Stimulated activated naive B cell treated with anti-CD40 and anti-IgM and Interleukin-4, amounts not matched to agents 10 μg/mL and 1 μg/mL and 100 μg/mL, for 72 hours (primary cell): ENCODE results near the gene SAFB.

Source experiments
- ATAC-seq, 2 donors: fragments of 150-1000 bp; cut with Tn5 transposase; replicated peaks; 2 replicates each; pipeline ENCODE4 v1.10.0; 2021; ENCODE audit warnings: moderate library complexity in 1 of 2
- DNase-seq: peaks from one replicate; pipeline ENCODE4 v3.0.0; 2021
- H3K27ac Mint-ChIP-seq: one replicate; pipeline ENCODE4 v1.8.0; 2022; ENCODE audit warnings: mild to moderate bottlenecking, mixed read lengths
- H3K27me3 Mint-ChIP-seq, 2 donors: one replicate each; pipeline ENCODE4 v1.8.0; 2022; ENCODE audit warnings: mixed read lengths in 2 of 2
- H3K36me3 Mint-ChIP-seq, 2 donors: one replicate each; pipeline ENCODE4 v1.8.0; 2022; ENCODE audit warnings: mixed read lengths in 2 of 2, mild to moderate bottlenecking in 1 of 2
- H3K4me1 Mint-ChIP-seq, 2 donors: one replicate each; pipeline ENCODE4 v1.8.0; 2022; ENCODE audit warnings: mixed read lengths in 2 of 2, mild to moderate bottlenecking in 1 of 2
- H3K4me3 Mint-ChIP-seq, 2 donors: one replicate each; pipeline ENCODE4 v1.8.0; 2022; ENCODE audit warnings: mild to moderate bottlenecking in 2 of 2, mixed read lengths in 2 of 2, moderate library complexity in 1 of 2
- H3K9me3 Mint-ChIP-seq, 2 donors: one replicate each; pipeline ENCODE4 v1.8.0; 2022; ENCODE audit warnings: mixed read lengths in 2 of 2, mild to moderate bottlenecking in 1 of 2

SAFB gene

DNA sequence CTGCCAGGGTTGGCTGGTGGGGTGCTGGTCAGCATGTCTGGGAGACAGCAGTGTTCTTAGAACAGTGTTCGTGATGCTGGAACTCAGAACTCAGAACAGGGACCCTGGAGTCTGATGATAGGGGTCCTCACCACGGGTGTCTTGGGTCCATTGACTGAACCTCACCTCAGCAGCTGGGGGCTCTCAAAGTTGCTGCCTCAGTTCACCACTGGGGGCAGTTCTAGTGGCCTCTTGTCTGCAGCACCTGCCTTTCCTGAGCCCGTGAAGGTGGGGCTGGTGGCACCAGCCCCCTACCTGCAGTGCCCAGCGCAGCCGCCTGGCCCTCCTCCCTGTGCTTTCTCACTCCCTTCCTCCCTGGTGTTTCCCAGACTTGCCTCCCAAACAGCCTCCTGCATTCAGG, 28.5 kb downstream of the SAFB start:
- no peaks in the 10 kb centered on the region for H3K27me3 Mint-ChIP-seq
- H3K9me3 Mint-ChIP-seq = no peaks in the 10 kb centered on the region
- no peak overlapping the region for H3K4me3 Mint-ChIP-seq
- DNase-seq = no peak
- no peak for ATAC-seq
- peaks cover 63 to 66% of the 10 kb centered on the region in 2 donors for H3K36me3 Mint-ChIP-seq
- peak overlapping the region; percentile 42 for H3K27ac Mint-ChIP-seq
- peaks cover 8 to 10% of the 10 kb centered on the region in 2 donors for H3K4me1 Mint-ChIP-seq

DNA sequence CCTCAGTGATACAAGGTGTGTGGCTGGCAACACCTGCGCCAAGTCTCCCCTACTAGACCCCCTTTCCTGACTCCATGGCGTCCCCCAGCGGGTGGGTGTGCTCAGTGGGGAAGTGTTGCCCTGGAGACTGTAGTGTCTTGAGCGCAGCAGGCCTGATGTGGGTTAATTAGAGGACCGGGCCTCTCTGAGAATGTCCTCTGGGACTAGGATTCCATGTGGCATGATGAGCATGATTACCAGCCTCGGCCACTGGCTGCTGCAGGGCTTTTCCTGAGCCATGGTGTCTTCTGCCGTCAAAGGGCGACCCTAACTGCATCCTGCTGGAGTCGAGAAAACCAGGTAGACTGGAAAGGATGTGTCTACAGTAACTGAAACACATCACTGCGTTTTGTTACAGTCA, 29.4 kb downstream of the SAFB start:
- no peaks in the 10 kb centered on the region for H3K9me3 Mint-ChIP-seq
- H3K36me3 Mint-ChIP-seq = peaks cover 58 to 61% of the 10 kb centered on the region in 2 donors
- ATAC-seq (no peak), DNase-seq (no peak)
- H3K4me3 Mint-ChIP-seq = no peak overlapping the region
- peaks cover 0 to under 1% of the 10 kb centered on the region in 2 donors for H3K4me1 Mint-ChIP-seq
- no peaks in the 10 kb centered on the region for H3K27me3 Mint-ChIP-seq
- H3K27ac Mint-ChIP-seq = peak overlapping the region; percentile 67

DNA sequence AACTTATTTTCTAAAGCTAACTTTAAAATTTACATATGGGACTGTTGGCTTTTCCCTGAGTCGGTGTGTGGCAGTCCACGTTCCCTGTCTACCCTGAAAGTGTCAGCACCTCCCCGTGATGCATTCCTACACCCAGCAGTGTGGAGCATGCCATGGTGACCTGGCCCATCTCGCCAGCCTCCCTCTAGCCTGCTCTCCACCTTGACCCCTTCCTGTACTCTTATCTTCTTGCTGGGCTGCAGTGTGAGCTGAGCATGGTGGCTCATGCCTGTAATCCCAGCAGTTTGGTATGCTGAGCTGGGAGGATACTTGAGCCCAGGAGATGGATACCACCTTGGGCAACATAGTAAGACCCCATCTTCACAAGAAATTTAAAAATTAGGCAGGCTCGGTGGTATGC, 32.0 kb downstream of the SAFB start:
- ATAC-seq (no peak), DNase-seq (no peak)
- Mint-ChIP-seq H3K36me3 (peaks cover 58% of the 10 kb centered on the region in 2 donors), H3K9me3 (no peaks in the 10 kb centered on the region), H3K4me3 (no peak overlapping the region), H3K27ac (peak overlapping the region; percentile 73), H3K4me1 (no peaks in the 10 kb centered on the region), H3K27me3 (no peaks in the 10 kb centered on the region)

DNA sequence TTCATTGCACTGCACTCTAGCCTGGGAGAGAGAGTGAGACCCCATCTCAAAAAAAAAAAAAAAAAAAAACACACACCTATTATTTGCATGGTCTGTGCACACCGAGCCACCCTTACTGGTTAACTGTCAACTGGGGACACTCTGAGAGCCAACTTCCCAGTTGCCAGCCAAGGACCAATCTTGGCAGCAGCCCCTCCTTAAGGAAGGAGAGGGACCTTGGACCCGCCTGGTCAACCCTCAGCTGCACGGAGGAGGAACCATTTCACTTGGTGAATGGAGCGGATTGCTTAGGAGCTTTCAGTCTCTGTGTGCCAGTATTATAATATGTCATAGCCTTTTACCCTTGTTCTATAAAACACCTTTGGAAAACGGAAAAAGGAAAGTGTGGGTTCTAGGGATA, 32.5 kb downstream of the SAFB start:
- no peak for ATAC-seq
- no peaks in the 10 kb centered on the region for H3K4me1 Mint-ChIP-seq
- H3K27ac Mint-ChIP-seq = peak overlapping the region; percentile 20
- no peaks in the 10 kb centered on the region for H3K9me3 Mint-ChIP-seq
- no peak overlapping the region for H3K4me3 Mint-ChIP-seq
- H3K36me3 Mint-ChIP-seq = peaks cover 54 to 55% of the 10 kb centered on the region in 2 donors
- no peaks in the 10 kb centered on the region for H3K27me3 Mint-ChIP-seq
- no peak for DNase-seq

DNA sequence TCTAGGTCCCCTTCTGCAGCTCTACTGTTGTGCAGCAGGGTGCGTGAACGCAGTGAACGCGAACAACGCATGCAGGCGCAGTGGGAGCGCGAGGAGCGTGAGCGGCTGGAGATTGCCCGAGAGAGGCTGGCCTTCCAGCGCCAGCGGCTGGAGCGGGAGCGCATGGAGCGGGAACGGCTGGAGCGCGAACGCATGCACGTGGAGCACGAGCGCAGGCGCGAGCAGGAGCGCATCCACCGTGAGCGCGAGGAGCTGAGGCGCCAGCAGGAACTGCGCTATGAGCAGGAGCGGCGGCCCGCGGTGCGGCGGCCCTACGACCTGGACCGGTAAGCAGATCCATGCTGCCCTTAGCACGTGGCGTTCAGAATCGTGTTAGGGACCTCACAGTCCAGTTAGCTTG, 38.6 kb downstream of the SAFB start:
- H3K36me3 Mint-ChIP-seq = peaks cover 32 to 47% of the 10 kb centered on the region in 2 donors
- no peaks in the 10 kb centered on the region for H3K9me3 Mint-ChIP-seq
- H3K4me1 Mint-ChIP-seq = peaks cover 0 to 6% of the 10 kb centered on the region in 2 donors
- no peaks in the 10 kb centered on the region for H3K27me3 Mint-ChIP-seq
- ATAC-seq = no peak
- no peak overlapping the region for H3K4me3 Mint-ChIP-seq
- DNase-seq = no peak
- H3K27ac Mint-ChIP-seq = peak overlapping the region; percentile 65

DNA sequence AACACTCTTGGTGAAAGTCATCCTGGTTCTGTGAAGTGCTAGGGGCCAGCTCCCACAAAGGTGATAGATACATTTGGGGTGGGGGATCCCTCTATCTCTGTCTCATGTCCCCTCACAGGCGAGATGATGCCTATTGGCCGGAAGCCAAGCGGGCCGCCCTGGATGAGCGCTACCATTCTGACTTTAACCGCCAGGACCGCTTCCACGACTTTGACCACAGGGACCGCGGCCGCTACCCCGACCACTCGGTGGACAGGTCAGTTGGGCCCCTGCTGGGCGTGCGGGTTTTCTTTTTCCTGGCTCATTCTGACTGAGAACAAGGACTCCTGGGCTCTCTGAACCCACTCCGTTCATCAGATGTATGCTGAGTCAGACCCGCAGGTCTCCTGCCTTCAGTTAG, 41.0 kb downstream of the SAFB start:
- Mint-ChIP-seq H3K9me3 (no peaks in the 10 kb centered on the region), H3K27ac (no peak overlapping the region), H3K27me3 (no peaks in the 10 kb centered on the region), H3K36me3 (peaks cover 35 to 52% of the 10 kb centered on the region in 2 donors), H3K4me3 (no peak overlapping the region), H3K4me1 (peaks cover 0 to 6% of the 10 kb centered on the region in 2 donors)
- DNase-seq (no peak), ATAC-seq (no peak)

DNA sequence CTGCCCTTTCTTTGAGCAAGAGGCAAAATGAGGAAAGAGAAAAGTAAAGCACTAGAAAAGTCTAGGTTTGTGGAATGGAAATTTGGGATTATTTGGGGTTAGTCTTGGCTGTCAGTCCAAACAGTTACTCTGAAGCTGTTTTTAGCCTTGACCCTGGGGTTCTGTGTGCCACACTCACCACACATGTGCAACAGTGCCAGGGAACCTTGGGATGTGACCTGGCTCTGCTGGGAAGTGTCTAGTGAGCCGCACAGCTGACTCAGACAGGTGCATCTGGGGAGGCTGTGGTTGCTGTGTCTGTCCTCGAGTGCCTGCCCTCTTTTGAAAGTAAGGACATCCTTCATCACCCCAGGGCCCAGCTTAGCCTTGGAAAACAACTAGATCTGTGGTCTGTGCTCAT, 41.6 kb downstream of the SAFB start:
- H3K36me3 Mint-ChIP-seq = peaks cover 40 to 58% of the 10 kb centered on the region in 2 donors
- DNase-seq (no peak), ATAC-seq (no peak)
- H3K27ac Mint-ChIP-seq = no peak overlapping the region
- no peaks in the 10 kb centered on the region for H3K27me3 Mint-ChIP-seq
- no peaks in the 10 kb centered on the region for H3K9me3 Mint-ChIP-seq
- H3K4me1 Mint-ChIP-seq = peaks cover 0 to 6% of the 10 kb centered on the region in 2 donors
- no peak overlapping the region for H3K4me3 Mint-ChIP-seq

DNA sequence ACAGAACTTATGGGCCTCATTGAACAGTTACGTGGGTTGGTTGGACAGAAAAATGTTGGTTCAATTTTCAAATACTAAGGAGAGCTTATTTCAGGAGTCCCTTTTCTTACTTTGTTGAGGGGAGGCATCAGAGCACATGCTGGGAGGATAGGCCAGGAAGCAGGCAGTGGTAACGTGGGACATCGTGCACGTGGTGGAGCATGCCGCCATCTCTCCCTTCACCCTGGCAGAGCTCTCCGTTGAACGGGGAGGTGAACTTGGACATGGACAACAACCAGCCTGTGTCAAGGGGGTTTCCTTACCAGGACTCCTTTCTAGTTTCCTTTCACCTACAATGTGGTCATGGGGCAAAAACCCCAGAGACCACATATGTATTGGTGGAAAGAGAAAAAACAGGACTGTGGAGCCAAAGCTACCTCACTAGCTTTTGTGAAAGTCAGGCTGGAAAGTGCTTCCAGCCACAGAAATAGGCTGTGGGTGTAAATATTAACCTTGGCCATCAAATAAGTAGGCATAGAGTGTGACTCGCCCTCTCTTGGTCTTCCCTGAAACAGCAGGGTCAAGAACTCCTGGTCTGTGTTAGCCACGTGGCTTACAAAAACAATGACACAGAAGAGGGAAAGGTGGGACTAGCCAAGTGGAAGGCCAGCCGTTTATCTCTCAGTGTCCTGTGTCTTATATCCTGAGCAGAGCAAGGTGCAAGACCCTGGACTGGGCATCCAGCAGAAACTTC, 43.1 kb downstream of the SAFB start:
- no peak for DNase-seq
- no peaks in the 10 kb centered on the region for H3K9me3 Mint-ChIP-seq
- H3K4me3 Mint-ChIP-seq = no peak overlapping the region
- ATAC-seq = peak; percentile 64 to 75
- H3K27me3 Mint-ChIP-seq = no peaks in the 10 kb centered on the region
- H3K36me3 Mint-ChIP-seq = peaks cover 45 to 61% of the 10 kb centered on the region in 2 donors
- H3K4me1 Mint-ChIP-seq = peaks cover 0 to 6% of the 10 kb centered on the region in 2 donors
- peak overlapping the region; percentile 86 for H3K27ac Mint-ChIP-seq

DNA sequence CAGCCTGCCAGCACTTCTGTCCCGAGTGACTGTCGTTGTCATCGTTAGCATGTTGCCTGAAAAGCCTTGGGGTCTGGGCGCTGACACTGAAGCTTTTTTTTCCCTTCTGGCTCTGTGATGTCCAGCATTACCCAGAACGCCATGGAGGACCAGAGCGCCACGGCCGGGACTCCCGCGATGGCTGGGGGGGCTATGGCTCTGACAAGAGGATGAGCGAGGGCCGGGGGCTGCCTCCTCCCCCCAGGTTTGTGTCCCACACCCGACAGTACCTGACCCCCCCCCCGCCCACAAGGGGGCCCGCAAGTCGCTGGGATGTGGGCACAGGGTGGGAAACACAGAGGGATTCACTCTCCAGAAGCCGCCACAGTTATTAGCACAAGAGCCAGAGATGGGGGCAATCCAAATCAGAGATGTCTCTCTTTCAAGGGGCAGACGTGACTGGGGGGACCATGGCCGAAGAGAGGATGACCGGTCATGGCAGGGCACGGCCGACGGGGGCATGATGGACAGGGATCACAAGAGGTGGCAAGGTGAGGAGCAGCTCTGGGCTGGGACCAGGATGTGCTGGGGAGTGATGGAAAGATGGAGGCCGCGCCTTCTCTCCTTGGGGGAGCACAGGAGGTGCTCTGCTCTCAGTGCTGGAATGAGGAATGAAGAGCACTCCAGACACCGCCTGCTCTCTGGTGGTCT, 44.2 kb downstream of the SAFB start:
- Mint-ChIP-seq H3K27ac (peak overlapping the region; percentile 65), H3K9me3 (no peaks in the 10 kb centered on the region), H3K27me3 (no peaks in the 10 kb centered on the region), H3K4me3 (no peak overlapping the region), H3K36me3 (peaks cover 37 to 65% of the 10 kb centered on the region in 2 donors), H3K4me1 (peaks cover 0 to 6% of the 10 kb centered on the region in 2 donors)
- ATAC-seq (no peak), DNase-seq (no peak)

DNA sequence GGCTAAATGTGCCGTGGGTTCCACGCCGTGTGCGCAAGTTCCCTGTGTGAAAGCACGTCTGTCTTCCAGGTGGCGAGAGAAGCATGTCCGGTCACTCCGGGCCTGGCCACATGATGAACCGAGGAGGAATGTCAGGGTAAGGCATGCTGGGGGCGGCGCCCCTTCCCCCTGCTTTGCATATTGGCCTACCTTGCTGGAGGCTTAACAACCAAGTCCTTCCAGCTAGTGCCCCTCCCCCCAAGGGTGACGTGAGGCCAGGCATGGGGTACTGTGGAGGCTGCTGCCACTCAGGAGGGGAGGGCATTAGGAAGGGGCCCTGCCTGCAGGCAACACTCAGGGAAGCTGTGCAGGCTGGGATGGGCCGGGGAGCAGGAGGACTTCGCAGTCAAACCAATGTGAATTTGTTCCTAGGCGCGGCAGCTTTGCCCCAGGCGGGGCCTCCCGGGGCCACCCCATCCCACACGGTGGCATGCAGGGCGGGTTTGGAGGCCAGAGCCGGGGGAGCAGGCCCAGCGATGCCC, 44.9 kb downstream of the SAFB start:
- no peak overlapping the region for H3K4me3 Mint-ChIP-seq
- H3K9me3 Mint-ChIP-seq = no peaks in the 10 kb centered on the region
- DNase-seq (no peak), ATAC-seq (no peak)
- H3K27ac Mint-ChIP-seq = peak overlapping the region; percentile 52
- H3K36me3 Mint-ChIP-seq = peaks cover 41 to 68% of the 10 kb centered on the region in 2 donors
- peaks cover 4 to 9% of the 10 kb centered on the region in 2 donors for H3K4me1 Mint-ChIP-seq
- no peaks in the 10 kb centered on the region for H3K27me3 Mint-ChIP-seq

DNA sequence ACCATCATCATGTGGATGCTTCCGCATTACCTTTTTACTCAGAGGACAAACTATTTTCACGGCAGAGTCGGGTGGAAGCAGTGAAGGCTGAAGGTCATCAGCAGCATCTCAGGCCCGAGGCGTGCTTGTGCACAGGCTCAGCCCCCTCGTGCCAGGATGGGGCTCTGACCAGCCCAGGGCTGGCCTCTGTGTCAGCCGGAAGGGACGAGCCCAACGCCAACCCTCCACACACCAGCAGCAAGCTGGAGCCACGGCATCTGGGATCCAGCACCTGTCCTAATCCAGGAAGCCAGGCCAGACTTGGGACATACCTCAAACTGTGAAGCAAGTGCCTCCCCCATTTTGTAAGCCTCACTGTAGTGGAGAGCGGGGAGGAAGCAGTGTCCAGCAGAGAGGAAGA, 46.3 kb downstream of the SAFB start:
- no peaks in the 10 kb centered on the region for H3K27me3 Mint-ChIP-seq
- H3K4me3 Mint-ChIP-seq = no peak overlapping the region
- peaks cover 51 to 76% of the 10 kb centered on the region in 2 donors for H3K36me3 Mint-ChIP-seq
- ATAC-seq (no peak), DNase-seq (no peak)
- H3K27ac Mint-ChIP-seq = peak overlapping the region; percentile 67
- H3K4me1 Mint-ChIP-seq = peaks cover 6 to 9% of the 10 kb centered on the region in 2 donors
- peaks cover 0 to 2% of the 10 kb centered on the region in 2 donors for H3K9me3 Mint-ChIP-seq

DNA sequence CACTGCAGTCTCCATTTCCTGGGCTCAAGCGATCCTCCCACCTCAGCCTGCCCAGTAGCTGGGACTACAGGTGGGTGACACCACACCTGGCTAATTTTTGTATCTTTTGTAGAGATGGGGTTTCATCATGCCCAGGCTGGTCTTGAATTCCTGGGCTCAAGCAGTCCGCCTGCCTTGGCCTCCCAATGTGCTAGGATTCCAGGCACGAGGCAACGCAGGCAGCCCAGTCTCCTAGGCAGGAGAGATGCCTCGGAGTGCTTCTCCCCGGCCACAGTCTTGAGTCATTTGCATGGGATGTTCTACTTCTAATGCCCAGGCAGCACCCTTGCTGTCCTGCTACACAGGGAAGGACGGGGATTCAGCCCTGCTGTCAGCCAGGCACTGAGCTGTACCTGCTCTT, 48.7 kb downstream of the SAFB start:
- ATAC-seq (no peak), DNase-seq (no peak)
- Mint-ChIP-seq H3K27ac (peak overlapping the region; percentile 57), H3K4me3 (no peak overlapping the region), H3K9me3 (peaks cover 0 to 2% of the 10 kb centered on the region in 2 donors), H3K4me1 (peaks cover 4 to 10% of the 10 kb centered on the region in 2 donors), H3K27me3 (no peaks in the 10 kb centered on the region), H3K36me3 (peaks cover 45 to 65% of the 10 kb centered on the region in 2 donors)

DNA sequence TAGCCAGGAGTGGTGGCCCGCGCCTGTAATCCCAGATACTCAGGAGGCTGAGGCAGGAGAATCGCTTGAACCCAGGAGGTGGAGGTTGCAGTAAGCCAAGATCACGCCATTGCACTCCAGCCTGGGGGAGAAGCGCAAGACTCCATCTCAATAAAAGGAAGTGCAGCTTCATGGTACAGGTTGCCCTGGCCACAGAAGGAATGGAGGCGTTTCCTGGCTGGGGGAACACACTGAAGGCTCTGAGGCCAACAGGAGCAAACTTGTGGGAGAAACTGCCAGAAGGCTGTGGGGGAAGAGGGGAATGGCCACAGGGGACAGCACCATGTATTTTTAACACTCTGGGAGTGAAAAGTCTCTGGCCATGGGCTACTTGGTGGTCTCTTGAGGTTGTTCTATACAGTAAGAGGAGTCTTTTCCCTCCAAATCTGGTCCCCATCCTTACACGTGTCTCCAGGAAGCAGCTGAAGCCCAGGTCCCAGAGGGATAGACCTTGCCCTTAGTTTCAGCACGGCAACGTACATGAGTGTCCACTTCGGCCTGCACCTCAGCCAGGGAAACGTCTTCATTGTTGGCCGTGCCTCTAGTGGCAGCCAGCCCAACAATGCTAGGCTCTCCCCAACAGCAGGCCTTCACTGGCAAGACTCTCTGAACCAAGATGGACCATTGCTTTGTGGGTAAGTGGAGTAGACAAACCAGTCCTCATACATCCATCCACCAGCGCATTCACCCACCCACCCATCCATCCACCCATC, 50.0 kb downstream of the SAFB start:
- H3K27ac Mint-ChIP-seq = peak overlapping the region; percentile 54
- no peaks in the 10 kb centered on the region for H3K27me3 Mint-ChIP-seq
- DNase-seq (no peak), ATAC-seq (no peak)
- H3K4me3 Mint-ChIP-seq = no peak overlapping the region
- H3K9me3 Mint-ChIP-seq = peaks cover 0 to 2% of the 10 kb centered on the region in 2 donors
- H3K4me1 Mint-ChIP-seq = peaks cover 4 to 11% of the 10 kb centered on the region in 2 donors
- H3K36me3 Mint-ChIP-seq = peaks cover 38 to 61% of the 10 kb centered on the region in 2 donors

DNA sequence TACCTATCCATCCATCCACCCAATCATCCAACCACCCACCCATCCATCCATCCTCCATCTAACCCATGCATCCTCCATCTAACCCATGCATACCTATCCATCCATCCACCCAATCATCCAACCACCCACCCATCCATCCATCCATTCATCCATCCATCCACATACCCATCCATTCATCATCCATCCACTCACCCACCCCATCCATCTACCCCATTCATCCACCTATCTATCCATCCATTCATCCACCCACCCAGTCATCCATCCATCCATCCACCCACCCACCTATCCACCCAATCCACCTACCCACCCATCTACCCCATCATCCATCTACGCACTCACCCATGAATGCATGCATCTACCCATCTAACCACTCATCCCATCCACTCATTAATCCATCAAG, 50.9 kb downstream of the SAFB start:
- Mint-ChIP-seq H3K9me3 (peaks cover 0 to 2% of the 10 kb centered on the region in 2 donors), H3K27me3 (no peaks in the 10 kb centered on the region), H3K4me3 (no peak overlapping the region), H3K36me3 (peaks cover 36 to 60% of the 10 kb centered on the region in 2 donors), H3K27ac (no peak overlapping the region), H3K4me1 (peaks cover 4 to 11% of the 10 kb centered on the region in 2 donors)
- DNase-seq = no peak
- ATAC-seq = no peak
